H1 (cell line): ENCODE data around the gene TRAPPC12. TPM values are rescaled to one million over a fixed set of nuclear protein-coding genes. Genes with fewer than 3 reads are reported as not detected.

ENCODE experiments used
- CTCF ChIA-PET: fragments of 300-600 bp; sonication (Branson Sonifier 250); formaldehyde crosslinking; loops from one replicate; lab custom pipeline; 2021; ENCODE audit not compliant: partially characterized antibody; lab: Charles Lee
- POLR2A ChIA-PET: fragments of 300-600 bp; sonication (Branson Sonifier 250); formaldehyde crosslinking; loops from one replicate; lab custom pipeline; 2021; ENCODE audit warnings: inconsistent platforms; ENCODE audit not compliant: partially characterized antibody; lab: Charles Lee
- DNase-seq, 2 experiments: peaks; one replicate each; pipeline versions ENCODE4 v3.0.0 to v3.0.0-alpha.2; 2010 to 2022; ENCODE audit warnings: low spot score in 2 of 2, low read depth in 1 of 2, mixed read lengths in 1 of 2
- FAIRE-seq: peaks from 2 replicates; lab custom pipeline; 2011; peaks lifted over from hg19 to GRCh38; lab: Jason Lieb, UNC
- H2AFZ ChIP-seq: 2 replicates; pipeline ENCODE4 v1.8.1; 2012; ENCODE audit warnings: low read length, inconsistent platforms
- H2AK5ac ChIP-seq: 2 replicates; pipeline ENCODE4 v1.6.1; 2013; ENCODE audit warnings: low read depth, low read length
- H2BK120ac ChIP-seq: replicated peaks from 2 replicates; pipeline ENCODE3; 2013; ENCODE audit warnings: low read depth, low read length, inconsistent platforms
- H2BK12ac ChIP-seq: 2 replicates; pipeline ENCODE4 v1.6.1; 2013; ENCODE audit warnings: low read depth, low read length
- H2BK15ac ChIP-seq: 2 replicates; pipeline ENCODE4 v1.6.1; 2013; ENCODE audit warnings: low read length
- H2BK20ac ChIP-seq: 2 replicates; pipeline ENCODE4 v1.6.1; 2013; ENCODE audit warnings: low read length
- H2BK5ac ChIP-seq: 2 replicates; pipeline ENCODE4 v1.6.1; 2013; ENCODE audit warnings: low read depth, low read length
- H3K14ac ChIP-seq: 2 replicates; pipeline ENCODE4 v1.6.1; 2013; ENCODE audit warnings: inconsistent platforms; ENCODE audit not compliant: insufficient read length
- H3K18ac ChIP-seq: 2 replicates; pipeline ENCODE4 v1.6.1; 2013; ENCODE audit warnings: low read length; ENCODE audit errors: extremely low read depth
- H3K23ac ChIP-seq: 2 replicates; pipeline ENCODE4 v1.6.1; 2013; ENCODE audit warnings: inconsistent platforms; ENCODE audit not compliant: insufficient read length
- H3K23me2 ChIP-seq: 2 replicates; pipeline ENCODE4 v1.6.1; 2013; ENCODE audit warnings: low read depth, low read length
- H3K27ac ChIP-seq: 2 replicates; pipeline ENCODE4 v1.6.1; 2011; ENCODE audit warnings: low read depth, low read length, inconsistent platforms
- H3K27me3 ChIP-seq, 4 experiments: replicated peaks in 1 of 4; 1 replicate in 1 of 4; 2 replicates in 3 of 4; pipeline versions ENCODE4 v1.6.1 to v1.8.1; 2011 to 2013; ENCODE audit warnings: low read length in 3 of 4, mild to moderate bottlenecking in 3 of 4, inconsistent platforms in 2 of 4, mixed read lengths in 2 of 4, moderate library complexity in 1 of 4; ENCODE audit not compliant: control insufficient read depth in 3 of 4, insufficient read depth in 3 of 4; ENCODE audit errors: extremely low read depth in 1 of 4
- H3K36me3 ChIP-seq, 4 experiments: 2 replicates each; pipeline versions ENCODE4 v1.6.1 to v1.8.1; 2011 to 2013; ENCODE audit warnings: mild to moderate bottlenecking in 4 of 4, low read length in 3 of 4, moderate library complexity in 2 of 4, control low read depth in 1 of 4, inconsistent platforms in 1 of 4; ENCODE audit not compliant: insufficient read depth in 4 of 4, control insufficient read depth in 2 of 4
- H3K4ac ChIP-seq: replicated peaks from 2 replicates; pipeline ENCODE3; 2013; ENCODE audit warnings: low read length, low read depth, mixed read lengths, inconsistent platforms; ENCODE audit not compliant: insufficient read length
- H3K4me1 ChIP-seq, 4 experiments: replicated peaks in 1 of 4; 1 replicate in 1 of 4; 2 replicates in 3 of 4; pipeline versions ENCODE4 v1.6.1 to v1.8.1; 2011 to 2013; ENCODE audit warnings: low read length in 3 of 4, inconsistent platforms in 2 of 4, mixed read lengths in 1 of 4; ENCODE audit not compliant: insufficient read depth in 4 of 4, control insufficient read depth in 3 of 4
- H3K4me2 ChIP-seq, 2 experiments: 2 replicates each; pipeline versions ENCODE4 v1.6.1 to v1.8.1; 2011 to 2013; ENCODE audit warnings: low read depth in 2 of 2, low read length in 2 of 2, control low read depth in 1 of 2, inconsistent platforms in 1 of 2, mild to moderate bottlenecking in 1 of 2; ENCODE audit not compliant: insufficient read depth in 1 of 2
- H3K4me3 ChIP-seq, 4 experiments: fragments of 200-600, 300-600 bp in 1 of 4; sonication (generic), shearing (Covaris generic), sonication (Bioruptor Twin) in 1 of 4; 2 replicates each; pipeline versions ENCODE4 v1.5.1 to v1.8.1; 2011 to 2016; ENCODE audit warnings: low read length in 4 of 4, low read depth in 3 of 4, control low read depth in 2 of 4, inconsistent platforms in 2 of 4, mild to moderate bottlenecking in 2 of 4, mixed read lengths in 1 of 4, moderate library complexity in 1 of 4; ENCODE audit not compliant: insufficient read depth in 2 of 4; ENCODE audit errors: extremely low read depth in 1 of 4
- H3K56ac ChIP-seq: replicated peaks from 2 replicates; pipeline ENCODE3; 2013; ENCODE audit warnings: low read depth, mild to moderate bottlenecking, mixed read lengths, low read length, inconsistent platforms; ENCODE audit not compliant: insufficient read length
- H3K79me1 ChIP-seq: 2 replicates; pipeline ENCODE4 v1.6.1; 2013; ENCODE audit warnings: low read depth, low read length, control low read depth
- H3K79me2 ChIP-seq, 2 experiments: 2 replicates each; pipeline versions ENCODE4 v1.6.1 to v1.8.1; 2012 to 2013; ENCODE audit warnings: low read length in 2 of 2, mild to moderate bottlenecking in 2 of 2, inconsistent platforms in 1 of 2; ENCODE audit not compliant: insufficient read depth in 2 of 2, control insufficient read depth in 1 of 2
- H3K9ac ChIP-seq, 4 experiments: replicated peaks in 1 of 4; 1 replicate in 1 of 4; 2 replicates in 3 of 4; pipeline versions ENCODE4 v1.6.1 to v1.8.1; 2011 to 2013; ENCODE audit warnings: low read depth in 3 of 4, low read length in 3 of 4, control low read depth in 2 of 4, mild to moderate bottlenecking in 2 of 4, moderate library complexity in 2 of 4, inconsistent platforms in 1 of 4; ENCODE audit errors: extremely low read depth in 1 of 4
- H3K9me3 ChIP-seq, 2 experiments: 2 replicates each; pipeline versions ENCODE4 v1.6.1 to v1.8.1; 2012 to 2013; ENCODE audit warnings: mild to moderate bottlenecking in 2 of 2, moderate library complexity in 2 of 2, control low read depth in 1 of 2, inconsistent platforms in 1 of 2, low read depth in 1 of 2, low read length in 1 of 2, mixed read lengths in 1 of 2; ENCODE audit not compliant: insufficient read depth in 2 of 2
- H4K20me1 ChIP-seq, 2 experiments: replicated peaks in 1 of 2; 2 replicates each; pipeline versions ENCODE3 to v1.8.1; 2011 to 2013; ENCODE audit warnings: inconsistent platforms in 2 of 2, low read length in 2 of 2, mild to moderate bottlenecking in 1 of 2; ENCODE audit not compliant: insufficient read depth in 2 of 2, control insufficient read depth in 1 of 2
- H4K5ac ChIP-seq: 2 replicates; pipeline ENCODE4 v1.6.1; 2013; ENCODE audit warnings: low read length, low read depth, mixed read lengths, inconsistent platforms; ENCODE audit not compliant: insufficient read length
- H4K8ac ChIP-seq: 2 replicates; pipeline ENCODE4 v1.8.0; 2013; ENCODE audit warnings: mild to moderate bottlenecking, moderate library complexity, low read length, inconsistent platforms; ENCODE audit not compliant: insufficient read depth; ENCODE audit errors: extremely low read depth
- H4K91ac ChIP-seq: replicated peaks from 2 replicates; pipeline ENCODE3; 2013; ENCODE audit warnings: low read length, mixed read lengths, inconsistent platforms; ENCODE audit not compliant: insufficient read length
- CEBPB ChIP-seq: IDR thresholded peaks from 2 replicates; pipeline ENCODE4 v1.6.1; 2012; ENCODE audit warnings: low read depth, low read length
- MAFK ChIP-seq: IDR thresholded peaks from 2 replicates; pipeline ENCODE4 v1.6.1; 2012; ENCODE audit warnings: low read depth, mild to moderate bottlenecking, improper control_type of control experiment, low read length
- TCF12 ChIP-seq: IDR thresholded peaks from 2 replicates; pipeline ENCODE4 v1.6.1; 2011; ENCODE audit warnings: low read depth, mild to moderate bottlenecking, low read length
- WGBS, 2 experiments: shearing (Covaris generic) in 1 of 2; methylation state at CpG; one replicate each; pipeline versions ENCODE4 v1.1.6 to v1.1.7; 2013 to 2015; ENCODE audit warnings: low lambda C conversion rate in 2 of 2, mixed read lengths in 2 of 2, inconsistent platforms in 1 of 2, low coverage in 1 of 2, missing lambda C conversion rate in 1 of 2; ENCODE audit not compliant: insufficient replicate concordance in 2 of 2, insufficient coverage in 1 of 2, insufficient read length in 1 of 2; ENCODE audit errors: extremely low coverage in 1 of 2, missing lambda C conversion rate in 1 of 2; 5-methylcytosine and 5-hydroxymethylcytosine counted together
- polyA plus RNA-seq, 7 experiments: library from polyadenylated mRNA; depleted of rRNA in 3 of 7; stranded (reverse) in 5 of 7; unstranded in 2 of 7; fragments of >200 nt in 5 of 7; fragments of 200-250 nt in 2 of 7; gene quantifications; 1 replicate in 5 of 7; 2 replicates in 1 of 7; 4 replicates in 1 of 7; pipeline versions ENCODE4 v1.2.1 to v1.2.3, GENCODE V29; 2011 to 2013; ENCODE audit warnings: missing spikeins in 2 of 7, mixed read lengths in 2 of 7
- total RNA-seq: library from RNA; stranded (reverse); fragmentation: NEBNext Ultra II Directional; extraction: Animal tissue kit (Norgen Biotek cat#: 25700); gene quantifications from 2 replicates; pipeline ENCODE4 v1.2.1, GENCODE V29; 2021
- TF ChIP-seq, protein P1 (sequence below): IDR thresholded peaks from 2 replicates; pipeline ENCODE4 v1.6.1; 2011; ENCODE audit warnings: low read depth, mild to moderate bottlenecking, low read length; ENCODE audit not compliant: insufficient read depth
- TF ChIP-seq, protein P2 (sequence below): IDR thresholded peaks from 2 replicates; pipeline ENCODE4 v1.6.1; 2012; ENCODE audit warnings: inconsistent platforms
- TF ChIP-seq, protein P3 (sequence below): IDR thresholded peaks from 2 replicates; pipeline ENCODE4 v1.6.1; 2012; ENCODE audit warnings: inconsistent platforms

The TRAPPC12 gene
- total and polyA plus RNA-seq, 2 of the 8 experiments (the other 6 are each of a cell fraction or from before 2014, with no cell fraction given) = 35.0 to 67.3 TPM

DNA sequence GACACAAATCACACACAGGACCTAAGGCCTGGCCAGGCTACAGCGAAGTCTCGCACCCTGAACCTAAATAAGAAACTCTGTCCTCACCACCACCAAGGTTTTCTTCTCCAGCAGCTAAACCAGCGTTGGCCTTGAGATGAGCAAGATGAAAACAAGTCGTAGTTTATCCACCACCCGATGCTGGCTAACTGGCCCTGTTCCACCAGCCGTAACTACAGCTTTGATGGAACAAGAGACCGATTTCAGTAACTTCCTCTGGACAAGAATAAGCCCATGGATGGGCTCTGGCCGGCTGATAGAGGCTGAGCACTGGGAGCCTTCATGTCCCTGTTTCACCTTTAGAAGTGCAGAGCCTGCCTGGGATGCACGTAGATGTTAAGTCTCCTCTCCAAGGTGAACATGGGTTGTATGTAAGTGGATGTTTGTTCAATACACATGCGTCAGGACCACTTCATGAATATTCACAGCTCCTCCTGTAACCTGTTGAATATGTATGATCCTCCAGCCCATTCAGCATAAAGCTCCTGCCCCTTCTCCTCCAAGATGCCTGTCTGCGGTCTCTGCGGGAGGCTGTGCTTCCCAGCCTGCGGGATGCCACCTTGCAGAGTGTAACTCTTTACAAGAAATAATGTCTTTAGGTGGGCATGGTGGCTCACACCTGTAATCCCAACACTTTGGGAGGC is 115.6 kb downstream of the TRAPPC12 start:
- CTCF ChIA-PET = interaction anchor here (1.1 kb wide), 1 partner anchor 33 kb away, joined by 4 read pairs; no protein-coding TSS in a partner anchor

More for the DNA sequence above, 115.6 kb downstream of the TRAPPC12 start:
- H3K18ac ChIP-seq = no peak overlapping the region
- no peak overlapping the region for H2AFZ ChIP-seq
- H3K9ac ChIP-seq = no peak overlapping the region
- WGBS, 2 experiments = 92% methylated on average over 13 of the region's 13 CpGs; no CpG with 5 or more reads in 1 of the 2 experiments
- no peak overlapping the region for H3K4me2 ChIP-seq
- no peak overlapping the region for H4K8ac ChIP-seq
- peaks cover 0 to 8% (median 4%) of the 10 kb centered on the region in 4 experiments; a peak in 5 of 7 replicates for H3K4me1 ChIP-seq
- no peak overlapping the region for H2BK15ac ChIP-seq
- no peak for DNase-seq
- no peak overlapping the region for H3K14ac ChIP-seq
- H3K27ac ChIP-seq = no peak overlapping the region
- no peaks in the 10 kb centered on the region for H3K79me2 ChIP-seq
- POLR2A ChIA-PET = interaction anchor here (0.8 kb wide), 1 partner anchor 63 kb away, joined by 5 read pairs; the partner anchor contains the start of gene RNASEH1
- FAIRE-seq = no peak
- H3K79me1 ChIP-seq = no peaks in the 10 kb centered on the region
- H2BK12ac ChIP-seq = no peak overlapping the region
- no peak overlapping the region for H4K5ac ChIP-seq
- no peak overlapping the region for H2BK20ac ChIP-seq
- H3K23me2 ChIP-seq = no peaks in the 10 kb centered on the region
- no peaks in the 10 kb centered on the region for H3K27me3 ChIP-seq
- TF ChIP-seq CEBPB (no peak), MAFK (no peak), TCF12 (no peak)
- TF ChIP-seq, protein P1, sequence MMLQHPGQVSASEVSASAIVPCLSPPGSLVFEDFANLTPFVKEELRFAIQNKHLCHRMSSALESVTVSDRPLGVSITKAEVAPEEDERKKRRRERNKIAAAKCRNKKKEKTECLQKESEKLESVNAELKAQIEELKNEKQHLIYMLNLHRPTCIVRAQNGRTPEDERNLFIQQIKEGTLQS = no peak
- TF ChIP-seq, protein P2, sequence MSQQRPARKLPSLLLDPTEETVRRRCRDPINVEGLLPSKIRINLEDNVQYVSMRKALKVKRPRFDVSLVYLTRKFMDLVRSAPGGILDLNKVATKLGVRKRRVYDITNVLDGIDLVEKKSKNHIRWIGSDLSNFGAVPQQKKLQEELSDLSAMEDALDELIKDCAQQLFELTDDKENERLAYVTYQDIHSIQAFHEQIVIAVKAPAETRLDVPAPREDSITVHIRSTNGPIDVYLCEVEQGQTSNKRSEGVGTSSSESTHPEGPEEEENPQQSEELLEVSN = no peak
- TF ChIP-seq, protein P3, sequence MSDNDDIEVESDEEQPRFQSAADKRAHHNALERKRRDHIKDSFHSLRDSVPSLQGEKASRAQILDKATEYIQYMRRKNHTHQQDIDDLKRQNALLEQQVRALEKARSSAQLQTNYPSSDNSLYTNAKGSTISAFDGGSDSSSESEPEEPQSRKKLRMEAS = no peak
- TF ChIP-seq, all 59 proteins: peak for 0
- no peak overlapping the region for H2BK5ac ChIP-seq
- no peak overlapping the region for H3K4me3 ChIP-seq
- no peak overlapping the region for H2AK5ac ChIP-seq
- H3K36me3 ChIP-seq = peaks cover 2 to 6% (median 3%) of the 10 kb centered on the region in 4 experiments; a peak in 3 of 8 replicates
- no peak overlapping the region for H3K23ac ChIP-seq
- H2BK120ac ChIP-seq = no peak overlapping the region
- H4K20me1 ChIP-seq = no peaks in the 10 kb centered on the region
- no peaks in the 10 kb centered on the region for H3K9me3 ChIP-seq
- no peak overlapping the region for H4K91ac ChIP-seq
- no peak overlapping the region for H3K56ac ChIP-seq
- H3K4ac ChIP-seq = no peak overlapping the region
